Inflammatory macrophage treated with lipopolysaccharide for 1 hour (primary cell): Measurements from ENCODE around the gene ZER1.
"Not testable (repeated sequence)": the region's sequence is repeated elsewhere in the genome, so short reads cannot be mapped to it uniquely, and the experiment has no call there.

ENCODE experiments used
- DNase-seq, 2 donors: peaks; one replicate each; pipeline ENCODE4 v3.0.0-alpha.2; 2020 to 2022

The ZER1 gene

DNA sequence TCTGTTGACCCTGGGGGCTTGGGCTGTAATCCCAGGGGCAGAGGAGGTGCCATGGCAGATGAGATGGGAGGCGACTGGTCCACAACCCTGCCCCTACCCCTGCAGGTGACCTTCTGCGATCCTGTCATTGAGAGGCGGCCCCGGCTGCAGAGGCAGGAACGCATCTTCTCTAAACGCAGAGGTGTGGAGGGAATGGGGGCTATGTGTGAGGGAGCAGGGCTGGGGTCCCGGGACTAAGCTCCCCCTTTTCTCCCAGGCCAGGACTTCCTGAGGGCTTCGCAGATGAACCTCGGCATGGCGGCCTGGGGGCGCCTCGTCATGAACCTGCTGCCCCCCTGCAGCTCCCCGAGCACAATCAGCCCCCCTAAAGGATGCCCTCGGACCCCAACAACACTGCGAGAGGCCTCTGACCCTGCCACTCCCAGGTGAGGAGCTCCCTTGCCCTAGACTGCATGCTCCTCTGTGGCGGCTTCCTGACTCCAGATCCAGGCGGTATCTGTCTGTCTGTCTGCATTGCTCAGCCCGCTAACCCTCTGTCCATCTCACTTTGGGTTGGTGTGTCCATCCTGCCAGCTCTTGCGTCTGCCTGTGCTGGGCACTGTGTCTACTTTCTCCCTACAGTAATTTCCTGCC, 57.7 kb downstream of the ZER1 start:
- DNase-seq, result no peak

DNA sequence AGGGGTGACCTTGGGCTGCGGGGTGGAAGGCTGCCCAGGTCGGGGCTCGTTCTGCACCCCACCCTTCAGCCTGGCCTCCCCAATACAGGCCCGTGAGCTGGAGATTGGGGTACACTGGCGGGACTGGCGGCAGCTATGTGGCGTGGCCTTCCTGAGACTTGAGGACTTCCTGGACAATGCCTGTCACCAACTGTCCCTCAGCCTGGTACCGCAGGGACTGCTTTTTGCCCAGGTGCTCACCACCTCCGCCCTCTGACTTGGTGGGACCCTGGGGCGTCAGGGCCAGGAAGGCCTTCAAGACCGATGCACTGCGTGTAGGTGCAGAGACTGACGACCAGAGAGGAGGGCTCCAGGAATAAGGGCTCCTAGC, 58.3 kb downstream of the ZER1 start:
- DNase-seq, result no peak

DNA sequence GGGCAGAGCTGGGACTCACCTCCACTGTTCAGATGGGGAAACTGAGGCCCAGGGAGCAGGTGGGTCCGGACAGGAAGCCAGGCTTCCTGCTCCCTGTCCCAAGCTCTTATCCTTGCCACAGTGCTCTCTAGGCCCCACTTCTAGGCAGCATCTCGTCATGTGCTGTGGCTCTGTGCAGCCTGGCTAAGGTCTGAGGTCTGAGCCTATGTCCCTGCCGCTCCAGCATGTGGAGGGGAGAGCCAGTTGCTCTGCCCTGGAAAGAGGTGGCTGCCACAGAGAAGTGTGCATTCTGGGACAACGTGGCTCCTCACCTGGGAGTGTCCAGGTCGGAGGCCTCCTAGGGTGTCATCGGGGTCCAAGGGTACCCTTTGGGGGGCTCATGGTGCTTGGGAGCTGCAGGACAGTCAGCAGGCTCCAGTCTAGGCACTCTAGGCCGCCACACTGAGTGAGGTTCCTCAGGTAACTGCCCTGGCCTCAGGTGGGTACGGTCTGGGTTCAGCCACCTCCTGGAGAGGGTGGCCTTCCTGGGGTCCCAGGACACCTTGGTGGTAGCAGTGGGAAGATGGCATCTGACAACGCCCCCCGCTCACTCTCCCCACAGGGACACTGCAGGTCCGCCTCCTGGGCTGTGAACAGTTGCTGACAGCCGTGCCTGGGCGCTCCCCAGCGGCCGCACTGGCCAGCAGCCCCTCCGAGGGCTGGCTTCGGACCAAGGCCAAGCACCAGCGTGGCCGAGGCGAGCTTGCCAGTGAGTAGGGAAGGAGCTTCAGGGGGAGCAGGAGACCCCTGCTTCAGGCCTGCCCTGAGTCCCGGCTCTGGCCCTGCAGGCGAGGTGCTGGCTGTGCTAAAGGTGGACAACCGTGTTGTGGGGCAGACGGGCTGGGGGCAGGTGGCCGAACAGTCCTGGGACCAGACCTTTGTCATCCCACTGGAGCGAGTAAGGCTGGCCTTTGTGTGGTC, 59.0 kb downstream of the ZER1 start:
- no peak for DNase-seq

DNA sequence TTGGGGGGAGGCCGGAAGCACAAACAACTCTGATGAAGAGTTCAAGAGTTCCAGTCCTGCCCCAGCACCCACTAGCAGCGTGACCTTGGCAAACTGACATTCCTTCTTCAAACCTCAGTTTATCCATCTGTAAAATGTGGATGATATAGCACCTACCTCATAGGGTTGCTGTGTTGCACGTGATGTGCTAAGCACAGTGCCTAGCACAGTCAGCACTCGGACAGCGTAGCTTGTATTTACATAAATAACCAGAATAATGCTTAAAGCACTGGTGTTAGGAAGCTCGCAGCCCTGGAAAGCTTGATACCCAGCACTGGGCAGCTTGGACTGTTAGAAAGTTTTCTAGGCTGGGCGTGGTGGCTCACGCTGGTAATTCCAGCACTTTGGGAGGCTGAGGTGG, 64.3 kb downstream of the ZER1 start:
- DNase-seq, result no peak

DNA sequence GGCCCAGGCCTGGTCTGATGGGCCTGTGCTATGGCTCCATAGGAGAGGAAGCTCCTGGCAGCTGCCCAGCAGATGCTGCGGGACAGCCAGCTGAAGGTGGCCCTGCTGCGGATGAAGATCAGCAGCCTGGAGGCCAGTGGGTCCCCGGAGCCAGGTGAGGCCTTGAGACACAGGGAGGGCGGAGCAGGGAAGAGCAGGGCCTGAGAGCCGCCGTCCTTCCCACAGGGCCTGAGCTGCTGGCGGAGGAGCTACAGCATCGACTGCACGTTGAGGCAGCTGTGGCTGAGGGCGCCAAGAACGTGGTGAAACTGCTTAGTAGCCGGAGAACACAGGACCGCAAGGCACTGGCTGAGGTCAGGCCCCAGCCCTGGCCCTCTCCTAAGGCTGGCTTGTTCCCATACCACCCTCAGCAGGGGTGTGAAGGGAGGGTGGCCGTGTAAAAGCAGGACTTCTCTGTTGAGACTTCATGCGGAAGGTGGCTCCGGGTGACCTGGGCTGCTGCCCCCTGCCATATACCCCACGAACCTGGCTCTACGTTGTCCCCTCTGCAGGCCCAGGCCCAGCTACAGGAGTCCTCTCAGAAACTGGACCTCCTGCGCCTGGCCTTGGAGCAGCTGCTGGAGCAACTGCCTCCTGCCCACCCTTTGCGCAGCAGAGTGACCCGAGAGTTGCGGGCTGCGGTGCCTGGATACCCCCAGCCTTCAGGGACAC, 64.9 kb downstream of the ZER1 start:
- DNase-seq, result no peak

DNA sequence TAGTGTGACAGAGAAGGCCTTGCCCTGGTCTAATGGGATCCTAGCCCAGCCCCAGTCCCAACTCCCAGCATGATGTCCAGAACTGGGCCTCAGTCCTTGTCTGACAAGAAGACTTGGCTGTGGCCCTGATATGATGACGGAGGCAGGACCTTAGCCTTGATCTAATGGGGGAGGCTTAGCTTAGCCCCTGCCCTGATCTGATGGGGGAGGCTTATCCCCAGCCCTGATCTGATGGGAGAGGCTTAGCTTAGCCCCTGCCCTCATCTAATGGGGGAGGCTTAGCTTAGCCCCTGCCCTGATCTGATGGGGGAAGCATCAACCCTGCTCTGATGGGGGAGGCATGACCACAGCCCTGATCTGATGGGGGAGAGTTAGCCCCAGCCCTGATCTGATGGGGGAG, 65.7 kb downstream of the ZER1 start:
- DNase-seq, result no peak

DNA sequence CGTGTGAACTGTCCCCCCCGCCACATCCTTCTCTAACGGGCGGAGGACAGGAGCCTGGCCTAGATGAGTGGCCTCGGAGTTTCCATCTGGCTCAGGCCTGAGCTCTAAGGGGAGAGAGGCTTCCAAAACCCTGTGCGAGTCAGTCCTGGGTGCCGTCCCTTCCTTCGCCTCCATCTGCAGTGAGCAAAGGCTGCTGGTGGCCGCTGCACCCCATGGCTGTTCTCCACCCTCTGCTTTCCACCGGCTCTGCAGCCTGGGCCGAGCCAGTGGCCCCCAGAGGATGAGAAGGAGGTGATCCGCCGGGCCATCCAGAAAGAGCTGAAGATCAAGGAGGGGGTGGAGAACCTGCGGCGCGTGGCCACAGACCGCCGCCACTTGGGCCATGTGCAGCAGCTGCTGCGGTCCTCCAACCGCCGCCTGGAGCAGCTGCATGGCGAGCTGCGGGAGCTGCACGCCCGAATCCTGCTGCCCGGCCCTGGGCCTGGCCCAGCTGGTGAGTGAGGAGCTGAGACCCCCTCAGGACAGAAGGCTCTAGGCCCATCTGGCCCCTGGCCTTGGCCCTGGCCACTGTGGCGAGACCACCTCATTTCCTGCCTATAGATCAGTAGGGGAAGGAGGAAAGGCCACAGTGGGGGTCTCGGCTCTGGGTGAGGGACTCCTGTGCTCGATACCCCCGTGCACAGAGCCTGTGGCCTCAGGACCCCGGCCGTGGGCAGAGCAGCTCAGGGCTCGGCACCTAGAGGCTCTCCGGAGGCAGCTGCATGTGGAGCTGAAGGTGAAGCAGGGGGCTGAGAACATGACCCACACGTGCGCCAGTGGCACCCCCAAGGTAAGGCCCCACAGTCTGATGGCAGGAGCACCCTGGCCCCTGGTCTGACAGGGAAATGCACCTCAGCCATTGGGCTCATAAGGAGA, 66.4 kb downstream of the ZER1 start:
- DNase-seq, result no peak

DNA sequence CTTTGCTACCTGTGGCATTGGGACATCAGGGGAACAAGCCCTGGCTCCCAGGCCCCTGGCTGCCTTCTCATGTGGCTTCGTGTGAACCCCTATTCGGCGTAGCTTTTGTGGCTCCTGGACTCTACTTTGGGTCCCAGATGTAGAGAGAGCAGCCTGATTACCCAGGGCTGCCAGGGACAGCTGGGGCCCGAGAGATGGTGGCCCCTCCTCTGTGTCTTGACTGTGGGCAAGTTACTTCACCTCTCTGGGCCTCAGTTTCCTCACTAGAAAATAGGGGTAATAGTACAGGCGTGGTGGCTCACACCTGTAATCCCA, 67.4 kb downstream of the ZER1 start:
- DNase-seq, result no peak

DNA sequence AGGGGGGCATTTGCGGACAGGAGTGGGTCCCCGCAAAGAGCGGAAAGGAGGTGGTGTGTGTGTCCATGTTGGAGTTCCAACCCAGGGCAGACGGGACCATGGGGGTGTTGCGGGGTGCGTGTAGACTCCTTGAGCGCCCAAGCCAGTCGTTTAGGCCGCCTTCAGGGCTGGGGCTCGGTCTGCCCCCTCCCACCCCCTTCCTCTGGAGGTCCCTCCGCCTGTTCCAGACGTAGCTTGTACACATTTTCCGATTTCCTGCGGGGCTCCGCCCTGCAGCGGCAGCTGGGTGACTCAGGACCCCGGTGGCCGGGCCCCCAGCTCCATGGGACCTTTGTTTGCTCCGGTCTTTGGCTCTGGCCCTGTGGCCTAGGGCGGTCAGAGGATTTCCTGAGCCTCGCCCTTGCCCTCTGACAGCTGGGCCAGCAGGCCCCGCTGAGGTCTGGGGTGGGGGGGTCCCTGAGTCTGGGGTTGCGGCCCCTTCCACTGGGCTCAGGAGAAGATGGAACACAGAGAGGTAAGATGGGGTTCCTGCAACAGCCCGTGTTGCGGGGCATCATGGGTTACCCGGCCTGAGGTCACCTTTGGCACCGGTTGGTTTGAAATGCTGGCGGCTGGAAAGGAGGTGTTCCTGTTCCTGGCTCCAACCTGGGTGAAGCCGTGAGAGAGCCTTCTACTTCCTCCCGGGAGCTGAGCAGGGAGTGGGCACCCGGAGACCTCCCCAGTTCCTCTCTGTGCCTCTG, 67.9 kb downstream of the ZER1 start:
- no peak for DNase-seq

DNA sequence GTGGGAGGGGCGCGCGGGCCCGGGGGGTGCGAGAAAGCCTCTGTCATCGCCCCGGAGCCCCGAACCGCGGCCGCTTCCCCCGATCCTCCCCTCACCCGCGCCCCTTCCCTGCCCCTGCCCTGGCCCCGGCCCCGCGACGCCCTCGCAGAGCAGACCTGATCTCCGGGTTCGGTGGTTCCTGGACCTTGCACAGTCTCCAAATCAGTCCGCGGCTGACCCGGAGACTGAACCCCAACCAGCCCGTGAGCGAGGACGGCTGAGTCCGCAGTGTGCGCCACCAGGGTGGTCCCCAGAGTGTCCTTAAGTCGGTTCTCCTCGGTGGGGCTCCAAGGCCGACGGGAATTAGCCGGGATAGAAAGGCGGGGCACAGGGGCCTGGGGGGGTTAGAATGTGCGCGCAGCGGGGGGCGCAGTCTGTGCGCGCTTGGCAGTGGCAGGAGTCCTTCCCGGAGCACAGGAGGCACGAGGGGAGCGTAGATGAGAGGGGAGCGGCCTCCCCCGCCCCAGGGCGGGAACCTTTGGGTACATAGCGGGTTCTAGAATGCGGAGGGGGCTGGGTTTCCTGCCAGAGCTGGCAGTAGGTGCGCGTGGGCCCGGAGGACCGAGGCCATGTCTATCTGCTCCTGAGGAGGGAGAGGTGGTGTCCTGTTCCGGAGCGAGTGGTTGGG, 68.6 kb downstream of the ZER1 start:
- DNase-seq, result no peak

DNA sequence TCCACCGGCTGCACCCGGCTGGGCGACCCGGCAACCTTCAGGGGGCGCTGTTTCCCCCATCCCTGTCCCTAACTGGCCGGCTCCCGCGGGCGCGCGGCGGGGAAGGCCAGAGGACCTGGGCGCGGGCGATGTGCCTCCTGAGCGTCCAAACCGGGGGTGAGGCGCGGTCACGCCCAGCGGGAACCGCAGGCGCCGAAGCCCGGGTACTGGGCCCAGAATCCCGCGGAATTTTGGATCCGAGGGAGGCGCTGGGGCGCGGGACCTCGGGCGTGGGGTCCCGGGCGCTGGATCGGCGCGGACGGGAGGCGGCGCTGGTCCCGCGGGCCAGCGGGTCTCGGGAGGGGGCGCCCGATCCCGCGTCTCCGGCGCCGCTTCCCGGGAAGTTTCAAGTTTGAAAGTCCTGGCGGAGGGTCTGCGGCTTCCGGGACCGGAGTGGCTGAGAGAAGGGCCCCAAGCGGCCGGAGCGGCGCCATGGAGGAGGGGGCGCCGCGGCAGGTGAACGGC, 69.2 kb downstream of the ZER1 start, which contains the start of gene PKN3:
Gene PKN3, plus strand, starts transcription at position 59 of the 504 bp plus-strand sequence. Its CDS starts 413 bp downstream, at position 472.
- peak; percentile 67 to 92 for DNase-seq

DNA sequence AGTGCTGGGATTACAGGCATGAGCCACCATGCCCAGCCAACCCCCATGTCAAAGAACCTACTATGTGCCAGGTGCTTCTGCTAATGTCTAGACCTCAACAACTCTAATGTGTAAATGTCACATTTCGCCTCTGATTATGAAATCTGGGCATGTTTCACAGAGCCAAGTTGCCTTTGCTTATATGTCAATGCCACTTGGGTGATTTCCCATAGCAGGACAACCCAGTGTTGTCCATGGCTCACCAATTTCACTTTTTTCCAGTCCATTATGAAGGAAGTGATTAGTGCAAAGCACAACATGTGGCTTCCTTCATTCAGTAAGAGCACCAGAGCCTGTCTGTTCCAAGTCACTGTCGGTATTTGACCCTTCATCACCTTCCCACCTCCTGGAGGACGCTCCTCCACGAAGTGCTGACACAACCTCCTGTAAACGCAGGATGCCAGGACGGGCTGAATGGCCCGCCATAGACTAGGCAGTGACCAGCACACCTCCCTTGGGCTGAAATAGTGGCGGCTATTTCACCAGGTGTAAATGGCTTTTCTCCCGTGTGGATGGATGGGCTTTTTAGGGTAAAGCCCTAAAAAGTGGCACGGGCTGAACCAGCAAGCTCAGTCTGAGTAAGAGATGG, 70.4 kb downstream of the ZER1 start:
- peak; percentile 78 to 86 for DNase-seq

DNA sequence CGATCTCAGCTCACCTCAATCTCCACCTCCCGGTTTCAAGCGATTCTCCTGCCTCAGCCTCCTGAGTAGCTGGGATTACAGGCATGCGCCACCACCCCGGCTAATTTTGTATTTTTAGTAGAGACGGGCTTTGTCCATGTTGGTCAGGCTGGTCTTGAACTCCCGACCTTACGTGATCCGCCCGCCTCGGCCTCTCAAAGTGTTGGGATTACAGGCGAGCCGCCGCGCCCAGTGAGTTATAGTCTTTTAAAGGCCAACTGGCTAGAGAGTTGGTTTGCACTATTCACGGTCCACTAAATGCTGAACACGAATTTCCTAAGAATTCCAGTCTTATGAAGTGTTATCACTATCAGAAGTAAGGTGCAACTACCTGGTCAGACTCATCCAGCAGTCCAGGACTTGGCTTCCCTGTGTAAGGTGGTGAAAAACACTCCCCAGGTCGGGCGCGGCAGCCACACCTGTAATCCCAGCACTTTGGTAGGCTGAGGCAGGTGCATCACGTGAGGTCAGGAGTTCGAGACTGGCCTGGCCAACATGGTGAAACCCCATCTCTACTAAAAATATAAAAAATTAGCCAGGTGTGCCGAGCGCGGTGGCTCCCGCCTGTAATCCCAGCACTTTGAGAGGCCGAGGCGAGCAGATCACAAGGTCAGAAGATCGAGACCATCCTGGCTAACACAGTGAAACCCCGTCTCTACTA, 72.5 kb downstream of the ZER1 start:
- not testable (repeated sequence) for DNase-seq

DNA sequence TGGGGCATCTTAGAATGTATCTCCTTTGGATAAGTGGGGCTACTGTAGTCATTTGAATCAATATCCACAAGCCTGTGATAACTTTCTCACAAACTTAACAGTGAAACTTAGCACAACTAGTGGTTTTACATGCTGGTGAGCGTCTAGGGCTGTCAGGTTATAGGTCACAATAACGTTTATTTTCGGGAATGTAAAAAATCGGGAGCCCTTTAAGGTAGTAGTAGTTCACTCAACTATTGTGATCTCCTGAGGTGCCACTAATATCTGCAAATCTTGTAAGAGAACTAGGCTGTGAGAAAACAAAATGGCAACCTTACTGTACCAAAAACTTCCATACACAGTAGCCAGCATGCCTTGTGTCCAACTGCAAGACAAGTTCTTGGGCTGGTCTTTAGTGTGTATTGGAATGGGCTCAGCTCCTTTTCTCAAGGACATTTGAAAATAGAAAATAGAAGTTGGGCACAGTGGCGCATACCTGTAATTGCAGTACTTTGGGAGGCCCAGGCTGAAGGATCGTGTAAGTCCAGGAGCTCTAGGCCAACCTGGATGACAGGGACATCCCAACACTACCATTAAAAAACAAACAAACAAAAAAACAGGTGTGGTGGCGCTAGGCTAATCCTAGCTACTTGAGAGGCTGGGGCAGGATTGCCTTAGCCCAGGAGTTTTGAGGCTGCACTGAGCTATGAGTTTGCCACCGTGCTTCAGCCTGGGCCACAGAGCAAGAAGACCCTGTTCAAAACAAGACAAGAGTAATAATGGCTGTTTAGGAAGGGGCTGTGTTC, 74.6 kb downstream of the ZER1 start:
- no peak for DNase-seq

DNA sequence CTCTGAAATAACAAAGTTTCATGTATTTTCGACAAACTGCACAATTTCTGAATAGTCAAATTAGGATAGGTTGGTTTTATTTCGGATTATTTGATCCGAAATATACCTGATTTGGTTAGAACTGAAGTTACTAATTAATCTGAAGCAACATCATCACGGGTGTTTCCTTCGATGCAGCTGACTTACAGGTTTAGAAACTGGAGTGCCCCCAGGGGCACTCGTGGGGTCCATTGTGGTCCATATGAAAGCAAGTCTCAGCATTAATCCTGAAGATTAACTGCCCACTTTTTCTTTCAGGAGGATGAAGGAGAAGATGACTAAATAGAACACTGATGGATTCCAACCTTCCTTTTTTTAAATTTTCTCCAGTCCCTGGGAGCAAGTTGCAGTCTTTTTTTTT, 77.4 kb downstream of the ZER1 start:
- DNase-seq, result no peak

DNA sequence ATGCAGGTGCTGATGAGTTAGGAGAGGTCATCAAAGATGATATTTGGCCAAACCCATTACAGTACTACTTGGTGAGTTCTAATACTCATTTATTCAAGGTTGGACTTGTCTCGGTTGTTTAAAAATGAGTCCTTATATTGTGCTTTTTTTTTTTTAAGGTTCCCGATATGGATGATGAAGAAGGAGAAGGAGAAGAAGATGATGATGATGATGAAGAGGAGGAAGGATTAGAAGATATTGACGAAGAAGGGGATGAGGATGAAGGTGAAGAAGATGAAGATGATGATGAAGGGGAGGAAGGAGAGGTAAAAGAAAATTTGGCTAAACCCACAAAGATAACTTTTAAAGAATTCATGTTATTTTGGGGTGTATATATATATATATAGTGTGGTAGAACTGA, 78.0 kb downstream of the ZER1 start:
- DNase-seq, result not testable (repeated sequence)

DNA sequence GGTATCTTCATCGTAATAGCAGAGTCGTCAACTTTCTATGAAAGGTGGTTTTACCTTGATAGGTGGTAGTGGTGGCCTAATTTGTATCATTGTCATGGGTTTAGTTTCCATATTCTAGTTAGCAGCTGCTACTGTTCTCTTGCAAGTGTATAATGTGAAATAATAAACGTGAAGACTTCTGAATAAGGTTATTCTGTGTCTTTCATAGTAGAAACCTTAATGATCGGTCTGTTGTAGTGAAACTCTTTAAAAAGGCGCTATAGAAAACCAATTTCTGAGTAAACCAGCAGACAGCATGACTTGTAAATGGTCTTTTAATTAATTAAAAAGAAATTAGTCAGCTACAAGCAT, 81.1 kb downstream of the ZER1 start:
- DNase-seq, result no peak

DNA sequence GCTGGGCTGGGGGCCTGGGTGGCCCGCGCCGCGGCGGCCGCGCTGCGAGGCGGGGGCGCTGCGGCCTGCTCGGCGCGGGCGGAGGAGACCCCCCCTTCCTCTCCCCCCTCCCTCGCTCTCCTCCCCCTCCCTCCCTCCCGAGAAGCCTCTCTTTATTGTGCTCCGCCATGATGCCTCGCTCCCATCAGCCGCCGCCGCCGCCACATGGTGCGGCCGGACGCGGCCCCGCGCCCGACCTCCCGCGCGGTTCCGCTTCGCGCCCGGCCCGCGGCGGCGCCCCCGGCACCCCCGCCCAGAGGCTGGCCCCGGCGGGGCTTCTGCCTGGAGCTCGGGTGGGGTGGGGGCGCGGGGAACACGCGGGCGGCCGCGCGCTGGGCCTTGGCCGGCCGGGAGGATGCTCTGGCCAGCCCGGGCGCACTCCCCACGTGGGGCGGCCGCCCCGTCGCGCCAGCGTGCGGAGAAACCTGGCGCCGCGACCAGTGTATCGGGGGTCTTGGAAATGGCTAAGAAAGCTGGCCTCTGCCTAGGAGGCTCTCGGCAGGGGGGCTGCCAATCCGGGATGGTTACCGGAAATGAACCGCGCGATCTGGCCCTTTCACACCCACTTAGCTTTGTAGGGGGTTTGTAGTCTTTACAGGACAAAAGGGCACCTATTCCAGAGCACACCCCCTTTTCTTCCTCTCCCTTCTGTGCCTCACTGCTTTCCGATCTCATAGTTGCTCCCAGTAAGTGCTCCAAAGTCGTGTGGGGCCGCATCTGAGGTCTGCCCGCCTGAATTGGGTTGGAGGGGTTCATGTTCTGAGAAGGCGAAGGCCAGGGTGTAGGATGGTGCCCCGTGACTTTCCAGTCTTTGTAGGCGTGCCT, 81.7 kb downstream of the ZER1 start:
- DNase-seq, result no peak
